Measurements from ENCODE around the gene WEE1.
A peak's percentile ranks its signal among the peaks of the same experiment; 100 is the strongest.

The WEE1 gene

GRCh38 chr11:9567401-9567800, 6.1 kb upstream of the WEE1 start:
- DNase-seq (ENCODE audit: low read depth, low spot score): no peak
- no peaks in the 10 kb centered on the region for H3K4me1 ChIP-seq (ENCODE audit: control insufficient read depth, insufficient read depth, low read length)
- no peaks in the 10 kb centered on the region for H3K9me3 ChIP-seq (ENCODE audit: control insufficient read depth, insufficient read depth, low read length)
- no CpG with 5 or more reads among the region's 5 CpGs for WGBS (ENCODE audit: insufficient coverage, insufficient read length)
- no peak overlapping the region for H3K4me3 ChIP-seq (ENCODE audit: low read length)
- H3K27me3 ChIP-seq (ENCODE audit: control insufficient read depth, insufficient read depth, low read length): no peaks in the 10 kb centered on the region
- H3K36me3 ChIP-seq (ENCODE audit: control insufficient read depth, insufficient read depth, low read length): no peaks in the 10 kb centered on the region
- H3K27ac ChIP-seq (ENCODE audit: low read length): no peak overlapping the region

- Histone ChIP-seq H3K4me1 (ENCODE audit: control insufficient read depth, insufficient read depth, low read length) (no peaks in the 10 kb centered on the region), H3K27ac (ENCODE audit: low read length) (no peak overlapping the region), H3K4me3 (ENCODE audit: low read length) (no peak overlapping the region)
These were observed 5.2 kb upstream of the WEE1 start for GRCh38 chr11:9568161-9568853.

GRCh38 chr11:9568854-9569587, 4.4 kb upstream of the WEE1 start:
- Histone ChIP-seq H3K27ac (ENCODE audit: low read length) (no peak overlapping the region), H3K36me3 (ENCODE audit: control insufficient read depth, insufficient read depth, low read length) (no peaks in the 10 kb centered on the region), H3K4me1 (ENCODE audit: control insufficient read depth, insufficient read depth, low read length) (no peaks in the 10 kb centered on the region), H3K4me3 (ENCODE audit: low read length) (no peak overlapping the region), H3K27me3 (ENCODE audit: control insufficient read depth, insufficient read depth, low read length) (no peaks in the 10 kb centered on the region), H3K9me3 (ENCODE audit: control insufficient read depth, insufficient read depth, low read length) (no peaks in the 10 kb centered on the region)
- WGBS (ENCODE audit: insufficient coverage, insufficient read length): no CpG with 5 or more reads among the region's 7 CpGs
- DNase-seq (ENCODE audit: low read depth, low spot score): no peak

More at GRCh38 chr11:9568161-9568853, 5.2 kb upstream of the WEE1 start:
- no peaks in the 10 kb centered on the region for H3K9me3 ChIP-seq (ENCODE audit: control insufficient read depth, insufficient read depth, low read length)
- H3K36me3 ChIP-seq (ENCODE audit: control insufficient read depth, insufficient read depth, low read length): no peaks in the 10 kb centered on the region
- no peak for DNase-seq (ENCODE audit: low read depth, low spot score)
- WGBS (ENCODE audit: insufficient coverage, insufficient read length): no CpG with 5 or more reads among the region's 8 CpGs
- no peaks in the 10 kb centered on the region for H3K27me3 ChIP-seq (ENCODE audit: control insufficient read depth, insufficient read depth, low read length)

DNA sequence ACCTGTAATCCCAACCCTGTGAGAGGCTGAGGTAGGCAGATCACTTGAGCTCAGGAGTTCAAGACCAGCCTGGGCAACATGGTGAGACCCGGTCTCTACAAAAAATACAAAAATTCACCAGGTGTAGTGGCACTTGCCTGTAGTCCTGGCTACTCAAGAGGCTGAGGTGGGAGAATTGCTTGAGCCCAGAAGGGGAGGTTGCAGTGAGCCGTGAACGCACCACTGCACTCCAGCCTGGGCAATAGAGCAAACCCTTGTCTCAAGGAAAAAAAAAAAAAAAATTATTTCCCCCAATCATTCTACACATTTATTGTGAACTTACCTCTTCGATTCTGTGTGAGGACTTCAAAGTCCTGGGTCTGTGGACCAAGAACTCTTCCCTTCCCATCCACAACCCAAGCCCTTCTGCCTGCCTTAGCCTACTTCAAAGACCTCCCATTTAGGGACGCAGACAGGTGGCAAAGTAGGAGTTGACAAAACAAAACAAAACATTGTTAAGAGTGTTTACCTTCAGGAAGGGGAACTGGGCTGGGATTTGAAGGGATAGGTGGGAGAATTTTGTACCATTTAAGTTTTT, 3.8 kb upstream of the WEE1 start:
- no peak overlapping the region for H3K4me3 ChIP-seq (ENCODE audit: low read length)
- H3K27ac ChIP-seq (ENCODE audit: low read length): no peak overlapping the region
- no peaks in the 10 kb centered on the region for H3K27me3 ChIP-seq (ENCODE audit: control insufficient read depth, insufficient read depth, low read length)
- WGBS (ENCODE audit: insufficient coverage, insufficient read length): no CpG with 5 or more reads among the region's 5 CpGs
- no peaks in the 10 kb centered on the region for H3K9me3 ChIP-seq (ENCODE audit: control insufficient read depth, insufficient read depth, low read length)
- no peaks in the 10 kb centered on the region for H3K36me3 ChIP-seq (ENCODE audit: control insufficient read depth, insufficient read depth, low read length)
- no peaks in the 10 kb centered on the region for H3K4me1 ChIP-seq (ENCODE audit: control insufficient read depth, insufficient read depth, low read length)
- no peak for DNase-seq (ENCODE audit: low read depth, low spot score)

- Histone ChIP-seq H3K27ac (ENCODE audit: low read length) (no peak overlapping the region), H3K36me3 (ENCODE audit: control insufficient read depth, insufficient read depth, low read length) (no peaks in the 10 kb centered on the region), H3K4me1 (ENCODE audit: control insufficient read depth, insufficient read depth, low read length) (no peaks in the 10 kb centered on the region), H3K9me3 (ENCODE audit: control insufficient read depth, insufficient read depth, low read length) (no peaks in the 10 kb centered on the region), H3K4me3 (ENCODE audit: low read length) (no peak overlapping the region), H3K27me3 (ENCODE audit: control insufficient read depth, insufficient read depth, low read length) (no peaks in the 10 kb centered on the region)
- no peak for DNase-seq (ENCODE audit: low read depth, low spot score)
- no CpG with 5 or more reads among the region's 9 CpGs for WGBS (ENCODE audit: insufficient coverage, insufficient read length)
These were observed 3.0 kb upstream of the WEE1 start for GRCh38 chr11:9570313-9571025.

DNA sequence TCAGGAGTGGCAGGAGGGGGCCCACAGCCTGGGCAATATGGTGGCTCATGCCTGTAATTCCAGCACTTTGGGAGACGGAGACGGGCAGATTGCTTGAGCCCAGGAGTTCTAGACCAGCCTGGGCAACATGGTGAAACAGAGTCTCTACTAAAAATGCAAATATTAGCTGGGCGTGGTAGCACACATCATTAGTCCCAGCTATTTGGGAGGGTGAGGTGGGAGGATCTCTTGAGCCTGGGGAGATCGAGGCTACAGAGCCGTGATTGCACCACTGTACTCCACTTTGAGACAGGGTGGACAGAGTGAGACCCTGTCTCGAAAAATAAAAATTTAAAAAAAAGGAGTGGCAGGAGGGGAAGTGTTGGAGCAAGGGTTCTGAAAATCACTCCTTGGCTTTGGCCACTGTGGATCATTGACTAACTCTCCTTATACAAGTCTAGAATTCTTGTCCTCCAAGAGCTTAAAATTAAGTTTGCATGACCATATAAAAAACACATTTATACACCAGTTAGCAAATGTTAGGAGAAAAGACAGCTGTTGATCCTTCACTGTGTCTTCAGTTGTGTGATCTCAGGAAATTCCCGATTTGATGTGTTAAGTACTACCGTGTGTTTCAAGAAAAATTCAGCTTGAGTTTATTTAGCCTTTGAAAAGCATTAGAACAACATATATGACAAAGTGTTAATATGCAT, 2.3 kb upstream of the WEE1 start:
- Histone ChIP-seq H3K27ac (ENCODE audit: low read length) (no peak overlapping the region), H3K9me3 (ENCODE audit: control insufficient read depth, insufficient read depth, low read length) (no peaks in the 10 kb centered on the region)

GRCh38 chr11:9571763-9572115, 1.7 kb upstream of the WEE1 start:
- Histone ChIP-seq H3K4me1 (ENCODE audit: control insufficient read depth, insufficient read depth, low read length) (no peaks in the 10 kb centered on the region), H3K4me3 (ENCODE audit: low read length) (no peak overlapping the region)
- no CpG with 5 or more reads among the region's 6 CpGs for WGBS (ENCODE audit: insufficient coverage, insufficient read length)

More for the DNA sequence above, 2.3 kb upstream of the WEE1 start:
- no peak overlapping the region for H3K4me3 ChIP-seq (ENCODE audit: low read length)
- no peak for DNase-seq (ENCODE audit: low read depth, low spot score)
- no CpG with 5 or more reads among the region's 8 CpGs for WGBS (ENCODE audit: insufficient coverage, insufficient read length)
- no peaks in the 10 kb centered on the region for H3K4me1 ChIP-seq (ENCODE audit: control insufficient read depth, insufficient read depth, low read length)
- no peaks in the 10 kb centered on the region for H3K36me3 ChIP-seq (ENCODE audit: control insufficient read depth, insufficient read depth, low read length)
- no peaks in the 10 kb centered on the region for H3K27me3 ChIP-seq (ENCODE audit: control insufficient read depth, insufficient read depth, low read length)

GRCh38 chr11:9573775-9574621, 528 bp downstream of the WEE1 start:
- Histone ChIP-seq H3K36me3 (ENCODE audit: control insufficient read depth, insufficient read depth, low read length) (peaks cover 6% of the 10 kb centered on the region; the same call in 1 of the 2 replicates), H3K9me3 (ENCODE audit: control insufficient read depth, insufficient read depth, low read length) (no peaks in the 10 kb centered on the region), H3K27me3 (ENCODE audit: control insufficient read depth, insufficient read depth, low read length) (no peaks in the 10 kb centered on the region), H3K4me3 (ENCODE audit: low read length) (peak overlapping the region; percentile 93), H3K27ac (ENCODE audit: low read length) (no peak overlapping the region), H3K4me1 (ENCODE audit: control insufficient read depth, insufficient read depth, low read length) (no peaks in the 10 kb centered on the region)
- DNase-seq (ENCODE audit: low read depth, low spot score): no peak
- no CpG with 5 or more reads among the region's 122 CpGs for WGBS (ENCODE audit: insufficient coverage, insufficient read length)

More at GRCh38 chr11:9571763-9572115, 1.7 kb upstream of the WEE1 start:
- Histone ChIP-seq H3K27me3 (ENCODE audit: control insufficient read depth, insufficient read depth, low read length) (no peaks in the 10 kb centered on the region), H3K27ac (ENCODE audit: low read length) (no peak overlapping the region), H3K36me3 (ENCODE audit: control insufficient read depth, insufficient read depth, low read length) (no peaks in the 10 kb centered on the region), H3K9me3 (ENCODE audit: control insufficient read depth, insufficient read depth, low read length) (no peaks in the 10 kb centered on the region)
- DNase-seq (ENCODE audit: low read depth, low spot score): no peak

- Histone ChIP-seq H3K4me3 (ENCODE audit: low read length) (peak overlapping the region; percentile 93), H3K9me3 (ENCODE audit: control insufficient read depth, insufficient read depth, low read length) (no peaks in the 10 kb centered on the region), H3K4me1 (ENCODE audit: control insufficient read depth, insufficient read depth, low read length) (no peaks in the 10 kb centered on the region), H3K27ac (ENCODE audit: low read length) (no peak overlapping the region), H3K36me3 (ENCODE audit: control insufficient read depth, insufficient read depth, low read length) (peaks cover 6% of the 10 kb centered on the region; the same call in 1 of the 2 replicates), H3K27me3 (ENCODE audit: control insufficient read depth, insufficient read depth, low read length) (no peaks in the 10 kb centered on the region)
- WGBS (ENCODE audit: insufficient coverage, insufficient read length): no CpG with 5 or more reads among the region's 43 CpGs
- DNase-seq (ENCODE audit: low read depth, low spot score): no peak
These were observed 1.3 kb downstream of the WEE1 start for GRCh38 chr11:9574622-9575259.
